Measurements from ENCODE around the gene AP1S1.

DNA sequence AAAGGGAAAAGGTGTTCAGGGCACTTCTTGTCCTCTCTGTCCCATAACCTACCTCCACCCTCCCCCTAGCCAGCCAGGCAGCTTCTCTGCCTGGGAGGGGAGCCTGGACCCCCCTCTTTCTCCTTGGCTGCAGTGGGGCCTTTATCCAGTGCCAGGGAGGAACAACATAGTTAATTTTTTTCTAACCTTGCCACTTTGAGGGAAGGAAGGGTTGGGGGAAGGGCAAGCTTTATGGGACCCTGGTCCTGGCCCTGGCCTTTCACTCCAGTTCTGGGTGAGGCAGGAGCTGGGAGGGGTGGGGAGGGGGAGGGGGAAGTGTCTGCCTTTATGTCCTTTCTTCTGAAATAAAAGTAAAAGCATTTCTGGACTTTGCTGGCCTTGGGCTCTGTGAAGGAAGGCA, 6.6 kb downstream of the AP1S1 start:
- TF ChIP-seq CTCF (IDR thresholded peaks at IDR 0.05) (no peak), EZH2 (IDR thresholded peaks at IDR 0.05; ENCODE audit: borderline replicate concordance, insufficient read depth, low read depth, low read length, poor library complexity, severe bottlenecking) (no peak)
